HG03097 (cell line): ENCODE results near the gene FGF3.

Experiments
- ATAC-seq: cut with Tn5 transposase; IDR thresholded peaks from one replicate; pipeline ENCODE4 v1.9.1; 2021; ENCODE audit not compliant: unreplicated experiment, low FRiP score

Gene FGF3

GRCh38 chr11:69848201-69848600 lies 29.0 kb upstream of the FGF3 start:
- no peak for ATAC-seq

- ATAC-seq: no peak
These were observed 25.2 kb upstream of the FGF3 start for GRCh38 chr11:69844396-69844795.

GRCh38 chr11:69843529-69843921 lies 24.3 kb upstream of the FGF3 start:
- ATAC-seq: no peak

GRCh38 chr11:69842746-69843528 lies 23.7 kb upstream of the FGF3 start:
- no peak for ATAC-seq

GRCh38 chr11:69841859-69842698 lies 22.9 kb upstream of the FGF3 start:
- ATAC-seq: no peak

- ATAC-seq: no peak
These were observed 22.1 kb upstream of the FGF3 start for GRCh38 chr11:69841170-69841858.

GRCh38 chr11:69840371-69841169 lies 21.4 kb upstream of the FGF3 start:
- ATAC-seq: no peak

GRCh38 chr11:69839516-69839915 lies 20.3 kb upstream of the FGF3 start:
- ATAC-seq: no peak

- no peak for ATAC-seq
These were observed 18.6 kb upstream of the FGF3 start for GRCh38 chr11:69837791-69838190.

- no peak for ATAC-seq
These were observed 17.2 kb upstream of the FGF3 start for GRCh38 chr11:69836401-69836800.

- no peak for ATAC-seq
These were observed 15.9 kb upstream of the FGF3 start for GRCh38 chr11:69834811-69835800.

GRCh38 chr11:69834251-69834650 lies 15.0 kb upstream of the FGF3 start:
- no peak for ATAC-seq

- ATAC-seq: no peak
These were observed 13.6 kb upstream of the FGF3 start for GRCh38 chr11:69832561-69833413.

GRCh38 chr11:69831985-69832384 lies 12.8 kb upstream of the FGF3 start:
- ATAC-seq: no peak

GRCh38 chr11:69830086-69830485 lies 10.9 kb upstream of the FGF3 start:
- ATAC-seq: no peak

- no peak for ATAC-seq
These were observed 9.7 kb upstream of the FGF3 start for GRCh38 chr11:69828971-69829344.

GRCh38 chr11:69828276-69828970 lies 9.2 kb upstream of the FGF3 start:
- no peak for ATAC-seq

- ATAC-seq: no peak
These were observed 7.6 kb upstream of the FGF3 start for GRCh38 chr11:69826773-69827172.
